OCI-LY1 (cell line): ENCODE data around the gene REXO1.

ENCODE experiments used
- H2AFZ ChIP-seq: fragments of 200-600 bp; sonication (generic), shearing (Covaris generic); 2 replicates; pipeline ENCODE4 v1.6.0; 2014; ENCODE audit warnings: antibody characterized with exemption, mild to moderate bottlenecking, low read length
- H3F3A ChIP-seq: fragments of 200-600 bp; sonication (generic), shearing (Covaris generic); 2 replicates; pipeline ENCODE4 v1.6.0; 2014; ENCODE audit warnings: mild to moderate bottlenecking, antibody characterized with exemption, low read length, moderate library complexity; ENCODE audit not compliant: insufficient read depth
- H3K27ac ChIP-seq: fragments of 200-600 bp; sonication (generic); 2 replicates; pipeline ENCODE4 v1.5.1; 2014; ENCODE audit warnings: low read length, mixed run types, mild to moderate bottlenecking, low read depth; ENCODE audit not compliant: poor library complexity, severe bottlenecking
- H3K27me3 ChIP-seq: fragments of 200-600 bp; sonication (generic); 2 replicates; pipeline ENCODE4 v1.6.0; 2014; ENCODE audit warnings: antibody characterized with exemption, mild to moderate bottlenecking, low read length, moderate library complexity; ENCODE audit not compliant: insufficient read depth
- H3K36me3 ChIP-seq: fragments of 200-600 bp; sonication (generic); 2 replicates; pipeline ENCODE4 v1.6.1; 2014; ENCODE audit warnings: mild to moderate bottlenecking, antibody characterized with exemption, low read length, moderate library complexity, mixed read lengths; ENCODE audit not compliant: insufficient read depth
- H3K4me1 ChIP-seq: fragments of 200-600 bp; sonication (generic); 2 replicates; pipeline ENCODE4 v1.5.1; 2014; ENCODE audit warnings: mild to moderate bottlenecking, low read length, moderate library complexity; ENCODE audit not compliant: insufficient read depth, severe bottlenecking
- H3K4me2 ChIP-seq: fragments of 200-600 bp; sonication (generic), shearing (Covaris generic); 2 replicates; pipeline ENCODE4 v1.6.1; 2014; ENCODE audit warnings: low read length
- H3K4me3 ChIP-seq: fragments of 200-600 bp; sonication (generic); 2 replicates; pipeline ENCODE4 v1.5.1; 2014; ENCODE audit warnings: low read length, low read depth, mild to moderate bottlenecking, mixed read lengths; ENCODE audit not compliant: poor library complexity, severe bottlenecking
- H3K79me2 ChIP-seq: fragments of 200-600 bp; shearing (Covaris generic); 2 replicates; pipeline ENCODE4 v1.6.1; 2016; ENCODE audit warnings: mixed run types, low read length, mixed read lengths; ENCODE audit not compliant: insufficient read depth
- H3K9ac ChIP-seq: fragments of 200-600 bp; sonication (generic), shearing (Covaris generic); 2 replicates; pipeline ENCODE4 v1.6.1; 2014; ENCODE audit warnings: mild to moderate bottlenecking, low read length, mixed read lengths
- H3K9me2 ChIP-seq: fragments of 200-600 bp; sonication (generic), shearing (Covaris generic); 2 replicates; pipeline ENCODE4 v1.6.1; 2014; ENCODE audit warnings: low read depth, mild to moderate bottlenecking, low read length, mixed read lengths
- H3K9me3 ChIP-seq: fragments of 200-600 bp; shearing (Covaris generic); 2 replicates; pipeline ENCODE4 v1.6.1; 2014; ENCODE audit warnings: low read length, mixed read lengths
- H4K20me1 ChIP-seq: fragments of 200-600 bp; sonication (generic), shearing (Covaris generic); 2 replicates; pipeline ENCODE4 v1.6.0; 2016; ENCODE audit warnings: mild to moderate bottlenecking, low read length; ENCODE audit not compliant: insufficient read depth
- CTCF ChIP-seq: fragments of 200-600 bp; sonication (generic), shearing (Covaris generic); IDR thresholded peaks from 2 replicates; pipeline ENCODE4 v1.5.1; 2017; ENCODE audit warnings: mild to moderate bottlenecking, antibody characterized with exemption, low read length, moderate library complexity, mixed read lengths
- EZH2 ChIP-seq: fragments of 200-600 bp; sonication (generic), shearing (Covaris generic); IDR thresholded peaks from 2 replicates; pipeline ENCODE4 v1.8.0; 2017; ENCODE audit warnings: borderline replicate concordance, mixed run types, mild to moderate bottlenecking, antibody characterized with exemption, low read length, moderate library complexity, mixed read lengths

The REXO1 gene

GRCh38 chr19:1827566-1828278 is 20.6 kb downstream of the REXO1 start:
- no peaks in the 10 kb centered on the region for H3K9me3 ChIP-seq
- H3K4me3 ChIP-seq: no peak overlapping the region
- H3K4me2 ChIP-seq: peak overlapping the region; percentile 40; the same call in 1 of the 2 replicates
- no peak overlapping the region for H3K9ac ChIP-seq
- no peak overlapping the region for H2AFZ ChIP-seq
- H3K36me3 ChIP-seq: peaks cover 48% of the 10 kb centered on the region; the same call in 1 of the 2 replicates
- no peaks in the 10 kb centered on the region for H3K27me3 ChIP-seq
- H3K27ac ChIP-seq: no peak overlapping the region
- TF ChIP-seq EZH2 (no peak), CTCF (no peak)
- no peaks in the 10 kb centered on the region; the same call in 1 of the 2 replicates for H4K20me1 ChIP-seq
- no peaks in the 10 kb centered on the region for H3F3A ChIP-seq
- peaks cover 20% of the 10 kb centered on the region for H3K4me1 ChIP-seq
- no peaks in the 10 kb centered on the region for H3K9me2 ChIP-seq
- no peaks in the 10 kb centered on the region for H3K79me2 ChIP-seq

- peaks cover 55% of the 10 kb centered on the region; the same call in 1 of the 2 replicates for H3K36me3 ChIP-seq
- peak overlapping the region; percentile 40; the same call in 1 of the 2 replicates for H3K4me2 ChIP-seq
- H3K4me3 ChIP-seq: peak overlapping the region; percentile 7
- H3K27ac ChIP-seq: peak overlapping the region; percentile 30
- no peaks in the 10 kb centered on the region for H3K27me3 ChIP-seq
- no peaks in the 10 kb centered on the region; the same call in 1 of the 2 replicates for H4K20me1 ChIP-seq
- no peaks in the 10 kb centered on the region for H3K79me2 ChIP-seq
- no peaks in the 10 kb centered on the region for H3K9me3 ChIP-seq
- no peaks in the 10 kb centered on the region for H3K9me2 ChIP-seq
- peaks cover 20% of the 10 kb centered on the region for H3K4me1 ChIP-seq
- no peak for TF ChIP-seq CTCF
- TF ChIP-seq EZH2: no peak
- no peaks in the 10 kb centered on the region for H3F3A ChIP-seq
- H3K9ac ChIP-seq: no peak overlapping the region
- no peak overlapping the region for H2AFZ ChIP-seq
Observed at GRCh38 chr19:1826557-1827521, 21.4 kb downstream of the REXO1 start.

- no peaks in the 10 kb centered on the region for H3K9me2 ChIP-seq
- H3K36me3 ChIP-seq: peaks cover 62% of the 10 kb centered on the region; the same call in 1 of the 2 replicates
- H3K9me3 ChIP-seq: no peaks in the 10 kb centered on the region
- H3F3A ChIP-seq: no peaks in the 10 kb centered on the region
- peaks cover 20% of the 10 kb centered on the region for H3K4me1 ChIP-seq
- H3K27me3 ChIP-seq: no peaks in the 10 kb centered on the region
- no peak overlapping the region for H2AFZ ChIP-seq
- H3K9ac ChIP-seq: no peak overlapping the region
- TF ChIP-seq EZH2 (no peak), CTCF (peak; percentile 96)
- no peak overlapping the region for H3K4me3 ChIP-seq
- H3K27ac ChIP-seq: no peak overlapping the region
- H3K4me2 ChIP-seq: peak overlapping the region; percentile 38; the same call in 1 of the 2 replicates
- no peaks in the 10 kb centered on the region for H3K79me2 ChIP-seq
- no peaks in the 10 kb centered on the region; the same call in 1 of the 2 replicates for H4K20me1 ChIP-seq
Observed at GRCh38 chr19:1825909-1826556, 22.2 kb downstream of the REXO1 start.
